Left lung (tissue), 10 donors: ENCODE measurements around the gene FMNL2. TPM values are rescaled to one million over a fixed set of nuclear protein-coding genes. Genes with fewer than 3 reads are reported as not detected.

ENCODE experiments used
- ATAC-seq: fragments of 200-7000 bp; cut with Tn5 transposase; one replicate; pipeline ENCODE4 v1.9.1; 2020; ENCODE audit warnings: moderate library complexity
- DNase-seq, 4 donors: peaks; one replicate each; pipeline ENCODE4 v3.0.0-alpha.2; 2013 to 2020
- H3K27ac ChIP-seq, 2 donors: fragments of 200-600 bp; sonication (generic) in 1 of 2; one replicate each; pipeline versions ENCODE4 v1.5.0 to v1.8.0; 2020 to 2021
- H3K27me3 ChIP-seq, 2 donors: fragments of 200-600 bp; sonication (generic) in 1 of 2; one replicate each; pipeline versions ENCODE4 v1.5.0 to v1.8.0; 2020 to 2021
- H3K36me3 ChIP-seq, 2 donors: fragments of 200-600 bp; sonication (generic) in 1 of 2; one replicate each; pipeline versions ENCODE4 v1.5.0 to v1.8.0; 2020 to 2021
- H3K4me1 ChIP-seq, 2 donors: fragments of 200-600 bp; one replicate each; pipeline ENCODE4 v1.8.0; 2021
- H3K4me3 ChIP-seq, 2 donors: fragments of 200-600 bp; sonication (generic) in 1 of 2; one replicate each; pipeline versions ENCODE4 v1.5.0 to v1.8.0; 2020 to 2021; ENCODE audit warnings: mild to moderate bottlenecking in 1 of 2
- H3K9me3 ChIP-seq, 2 donors: fragments of 200-600 bp; sonication (generic) in 1 of 2; one replicate each; pipeline versions ENCODE4 v1.5.0 to v1.8.0; 2020 to 2021
- intact Hi-C, 2 donors: fragments of 100-400 bp; cut with DNase I; formaldehyde crosslinking; loops; one replicate each; pipeline versions ENCODE4 v1.11.2 to v1.14.2; 2022
- polyA plus RNA-seq, 6 donors: library from polyadenylated mRNA; unstranded; fragments of 120-200 nt; gene quantifications; one replicate each; pipeline ENCODE4 v1.2.1, GENCODE V29; 2013; ENCODE audit not compliant: insufficient read length in 6 of 6
- total RNA-seq, 2 donors: library from RNA; stranded (reverse); fragmentation: NEBNext Ultra II Directional; extraction: Animal tissue kit (Norgen Biotek cat#: 25700); gene quantifications; one replicate each; pipeline ENCODE4 v1.2.1, GENCODE V29; 2021
- TF ChIP-seq, protein P1 (sequence below), 2 donors: fragments of 200-600 bp; sonication (generic) in 1 of 2; IDR thresholded peaks; one replicate each; pipeline versions ENCODE4 v1.5.0 to v1.8.0; 2021; ENCODE audit warnings: antibody characterized with exemption in 2 of 2
- donor health status: DM: no; HTN: yes; CAD: no.
- donor health status: DM: no; HTN: no; CAD: no.

The FMNL2 gene
- total and polyA plus RNA-seq, 8 donors = 36.3 to 90.0 (median 77.7) TPM

DNA sequence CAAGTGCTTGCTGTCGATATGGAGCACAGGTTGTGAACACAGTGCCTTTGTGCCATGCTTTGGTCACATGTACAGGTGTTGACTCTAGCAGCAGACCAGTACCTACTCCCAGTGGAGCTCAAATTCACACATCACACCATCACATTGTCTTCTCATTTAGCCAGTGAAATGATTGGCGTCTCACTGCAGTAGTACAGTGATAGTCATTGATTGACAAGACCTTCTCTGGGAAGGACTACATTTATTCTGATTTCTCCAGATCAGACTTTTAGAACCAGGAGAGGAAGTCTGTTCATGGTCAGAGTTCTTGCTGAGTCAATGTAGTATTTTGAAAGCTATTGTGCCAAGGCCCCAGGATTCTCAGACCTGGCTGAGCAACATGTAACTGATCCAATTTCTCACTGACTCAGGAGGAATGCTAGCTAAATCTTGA, 75.2 kb downstream of the FMNL2 start:
- Histone ChIP-seq H3K4me1 (peaks cover 23 to 66% of the 10 kb centered on the region in 2 donors), H3K36me3 (no peaks in the 10 kb centered on the region), H3K27me3 (no peaks in the 10 kb centered on the region), H3K9me3 (no peaks in the 10 kb centered on the region), H3K27ac (peak overlapping the region in 1 of 2 donors; percentile 58), H3K4me3 (no peak overlapping the region)
- TF ChIP-seq, protein P1, sequence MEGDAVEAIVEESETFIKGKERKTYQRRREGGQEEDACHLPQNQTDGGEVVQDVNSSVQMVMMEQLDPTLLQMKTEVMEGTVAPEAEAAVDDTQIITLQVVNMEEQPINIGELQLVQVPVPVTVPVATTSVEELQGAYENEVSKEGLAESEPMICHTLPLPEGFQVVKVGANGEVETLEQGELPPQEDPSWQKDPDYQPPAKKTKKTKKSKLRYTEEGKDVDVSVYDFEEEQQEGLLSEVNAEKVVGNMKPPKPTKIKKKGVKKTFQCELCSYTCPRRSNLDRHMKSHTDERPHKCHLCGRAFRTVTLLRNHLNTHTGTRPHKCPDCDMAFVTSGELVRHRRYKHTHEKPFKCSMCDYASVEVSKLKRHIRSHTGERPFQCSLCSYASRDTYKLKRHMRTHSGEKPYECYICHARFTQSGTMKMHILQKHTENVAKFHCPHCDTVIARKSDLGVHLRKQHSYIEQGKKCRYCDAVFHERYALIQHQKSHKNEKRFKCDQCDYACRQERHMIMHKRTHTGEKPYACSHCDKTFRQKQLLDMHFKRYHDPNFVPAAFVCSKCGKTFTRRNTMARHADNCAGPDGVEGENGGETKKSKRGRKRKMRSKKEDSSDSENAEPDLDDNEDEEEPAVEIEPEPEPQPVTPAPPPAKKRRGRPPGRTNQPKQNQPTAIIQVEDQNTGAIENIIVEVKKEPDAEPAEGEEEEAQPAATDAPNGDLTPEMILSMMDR (IDR thresholded peaks at IDR 0.05) = no peak
- no peak for DNase-seq
- ATAC-seq = no peak
- intact Hi-C loops = no loop called here

DNA sequence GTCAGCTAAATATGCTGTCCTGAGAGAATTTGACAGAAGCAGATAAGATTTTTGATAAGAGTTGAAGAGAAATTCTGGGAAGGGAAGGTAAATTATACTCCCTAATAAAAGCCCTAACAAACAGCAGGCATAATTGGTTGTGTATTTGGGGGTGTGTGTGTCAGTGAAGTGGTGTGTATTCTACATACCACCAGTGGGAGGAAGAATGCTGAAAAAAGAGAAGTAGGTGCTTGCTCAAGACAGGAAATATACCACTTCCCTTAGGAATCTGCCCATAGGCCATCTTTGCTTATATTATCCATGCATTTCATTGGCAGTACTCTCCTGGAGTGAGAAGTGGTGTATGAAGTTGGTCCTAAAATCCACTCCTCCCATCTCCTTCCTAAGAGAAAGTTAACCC, 76.2 kb downstream of the FMNL2 start:
- H3K4me1 ChIP-seq = peaks cover 14 to 65% of the 10 kb centered on the region in 2 donors
- no peak for DNase-seq
- H3K27me3 ChIP-seq = no peaks in the 10 kb centered on the region
- TF ChIP-seq, protein P1 (IDR thresholded peaks at IDR 0.05) = no peak
- no peak overlapping the region for H3K4me3 ChIP-seq
- intact Hi-C loops = no loop called here
- H3K36me3 ChIP-seq = no peaks in the 10 kb centered on the region
- peak overlapping the region in 1 of 2 donors; percentile 58 for H3K27ac ChIP-seq
- no peaks in the 10 kb centered on the region for H3K9me3 ChIP-seq
- peak; percentile 27 for ATAC-seq

DNA sequence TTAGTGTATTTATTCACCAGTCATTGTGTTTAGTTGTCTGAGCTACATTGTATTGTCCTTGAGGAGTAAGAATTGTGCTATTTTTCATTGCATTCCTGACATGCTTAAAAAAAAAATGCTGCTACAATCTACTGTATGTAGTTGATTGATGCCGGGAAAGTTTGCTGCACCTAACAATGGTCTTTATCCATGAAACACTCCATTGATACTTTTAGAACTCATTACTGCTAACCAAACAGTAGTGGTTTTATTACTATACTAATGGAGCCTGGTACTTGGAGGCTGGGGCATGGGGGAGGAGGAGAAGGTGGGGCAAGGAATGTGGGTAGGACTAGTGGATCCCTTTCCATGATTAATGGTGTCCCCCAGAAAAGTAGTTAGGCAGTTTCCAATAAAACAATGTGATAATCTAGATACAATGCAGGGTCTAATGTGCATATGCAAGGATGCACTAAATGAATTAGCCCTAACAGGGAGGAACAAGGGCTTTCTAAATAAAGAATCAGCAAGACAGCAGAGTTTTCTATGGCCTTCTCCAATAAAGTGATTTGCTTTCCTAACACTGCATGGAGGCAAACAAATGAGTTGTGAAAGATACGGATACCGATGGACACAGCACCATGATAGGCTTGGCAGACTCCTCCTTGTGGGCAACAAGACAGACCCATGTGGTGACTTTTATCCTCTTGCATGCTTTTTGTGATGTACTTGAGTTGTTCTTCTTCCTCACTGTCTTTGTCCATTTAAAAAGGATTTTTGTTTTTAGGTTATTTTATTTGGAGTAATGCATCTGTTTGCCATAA, 78.5 kb downstream of the FMNL2 start:
- DNase-seq = no peak
- no peaks in the 10 kb centered on the region for H3K27me3 ChIP-seq
- TF ChIP-seq, protein P1 (IDR thresholded peaks at IDR 0.05) = no peak
- no peak for ATAC-seq
- intact Hi-C loops = no loop called here
- H3K27ac ChIP-seq = no peak overlapping the region
- H3K36me3 ChIP-seq = no peaks in the 10 kb centered on the region
- no peaks in the 10 kb centered on the region for H3K9me3 ChIP-seq
- H3K4me3 ChIP-seq = no peak overlapping the region
- peaks cover 0 to 54% of the 10 kb centered on the region in 2 donors for H3K4me1 ChIP-seq

DNA sequence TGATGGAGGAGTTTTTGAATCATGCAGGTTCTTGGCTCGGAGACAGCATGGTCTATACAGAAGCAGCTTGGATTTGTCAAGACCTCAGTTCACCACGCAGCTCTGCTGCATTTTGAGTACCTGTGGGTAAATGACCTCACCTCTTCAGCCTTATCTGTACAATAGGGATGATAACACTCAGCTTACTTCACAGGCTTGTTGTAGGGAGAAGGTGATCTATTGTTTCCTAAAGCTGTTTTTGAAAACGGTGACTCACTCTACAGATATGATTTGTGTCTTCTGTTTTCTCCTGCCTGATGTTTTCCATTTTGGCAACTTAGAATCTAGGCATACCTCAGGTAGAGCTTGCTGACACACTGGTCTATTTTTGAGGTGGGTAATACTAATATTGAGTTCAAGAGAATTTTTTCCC, 80.3 kb downstream of the FMNL2 start:
- H3K36me3 ChIP-seq = no peaks in the 10 kb centered on the region
- intact Hi-C loops = no loop called here
- no peak overlapping the region for H3K27ac ChIP-seq
- H3K4me1 ChIP-seq = peaks cover 5 to 63% of the 10 kb centered on the region in 2 donors
- no peak overlapping the region for H3K4me3 ChIP-seq
- ATAC-seq (peak; percentile 57), DNase-seq (no peak)
- TF ChIP-seq, protein P1 (IDR thresholded peaks at IDR 0.05) = no peak
- H3K27me3 ChIP-seq = no peaks in the 10 kb centered on the region
- no peaks in the 10 kb centered on the region for H3K9me3 ChIP-seq

DNA sequence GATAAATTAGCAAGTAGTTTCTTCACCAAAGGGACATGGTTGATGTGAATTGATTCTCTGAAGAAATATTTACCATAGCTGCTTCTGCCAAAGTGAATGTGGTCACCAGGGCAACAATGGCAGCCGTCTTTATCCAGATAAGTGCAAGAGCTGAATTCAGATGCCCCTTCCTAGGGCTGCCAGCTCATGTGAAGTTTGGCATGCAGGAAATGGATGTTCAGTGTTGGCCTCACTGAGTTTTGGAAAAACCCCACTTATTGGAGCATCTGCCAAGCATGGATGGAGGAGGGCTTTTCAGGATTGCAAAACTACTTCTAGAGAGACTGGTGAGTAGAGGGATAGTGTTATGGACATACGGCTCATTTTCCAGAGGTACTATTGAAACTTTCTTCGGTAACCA, 80.8 kb downstream of the FMNL2 start:
- H3K27ac ChIP-seq = no peak overlapping the region
- H3K9me3 ChIP-seq = no peaks in the 10 kb centered on the region
- intact Hi-C loops = no loop called here
- no peak for DNase-seq
- H3K27me3 ChIP-seq = no peaks in the 10 kb centered on the region
- peaks cover 7 to 63% of the 10 kb centered on the region in 2 donors for H3K4me1 ChIP-seq
- TF ChIP-seq, protein P1 (IDR thresholded peaks at IDR 0.05) = no peak
- H3K4me3 ChIP-seq = no peak overlapping the region
- H3K36me3 ChIP-seq = no peaks in the 10 kb centered on the region
- no peak for ATAC-seq
